Kasumi-1 (cell line): ENCODE measurements around the gene SMIM22.
A peak's percentile ranks its signal among the peaks of the same experiment; 100 is the strongest.

Experiments
- DNase-seq, 2 experiments: peaks; one replicate each; lab custom pipeline; 2025; lab: John Stamatoyannopoulos, UW

The SMIM22 gene

DNA sequence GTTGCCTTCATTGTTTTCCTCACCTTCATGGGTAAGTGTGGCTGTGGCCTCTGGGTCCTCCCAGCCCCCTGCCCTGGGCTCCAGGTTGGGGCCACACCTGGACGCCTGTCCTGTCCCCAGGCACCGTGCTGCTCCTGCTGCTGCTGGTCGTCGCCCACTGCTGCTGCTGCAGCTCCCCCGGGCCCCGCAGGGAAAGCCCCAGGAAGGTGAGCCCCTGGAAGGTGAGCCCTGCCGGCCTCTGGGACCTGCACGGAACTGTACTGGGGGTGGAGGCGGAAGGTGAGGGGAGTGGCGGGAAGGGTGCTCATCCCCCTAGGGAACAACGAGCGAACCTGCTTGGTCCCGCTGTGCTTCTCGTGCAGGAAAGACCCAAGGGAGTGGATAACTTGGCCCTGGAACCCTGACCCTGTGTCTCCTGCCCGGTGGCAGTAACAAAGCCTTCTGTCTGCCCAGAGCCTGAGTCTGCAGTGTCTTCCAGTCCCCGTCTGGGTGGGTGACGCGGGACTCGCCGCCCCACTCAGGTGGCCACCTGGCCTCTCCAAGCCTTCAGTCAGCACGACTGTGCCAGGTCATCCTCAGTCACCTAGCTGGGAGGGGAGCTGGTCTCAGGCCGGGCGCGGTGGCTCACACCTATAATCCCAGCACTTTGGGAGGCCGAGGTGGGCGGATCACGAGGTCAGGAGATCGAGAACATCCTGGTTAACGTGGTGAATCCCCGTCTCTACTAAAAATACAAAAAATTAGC, 831 bp downstream of the SMIM22 start:
- no peak for DNase-seq

DNA sequence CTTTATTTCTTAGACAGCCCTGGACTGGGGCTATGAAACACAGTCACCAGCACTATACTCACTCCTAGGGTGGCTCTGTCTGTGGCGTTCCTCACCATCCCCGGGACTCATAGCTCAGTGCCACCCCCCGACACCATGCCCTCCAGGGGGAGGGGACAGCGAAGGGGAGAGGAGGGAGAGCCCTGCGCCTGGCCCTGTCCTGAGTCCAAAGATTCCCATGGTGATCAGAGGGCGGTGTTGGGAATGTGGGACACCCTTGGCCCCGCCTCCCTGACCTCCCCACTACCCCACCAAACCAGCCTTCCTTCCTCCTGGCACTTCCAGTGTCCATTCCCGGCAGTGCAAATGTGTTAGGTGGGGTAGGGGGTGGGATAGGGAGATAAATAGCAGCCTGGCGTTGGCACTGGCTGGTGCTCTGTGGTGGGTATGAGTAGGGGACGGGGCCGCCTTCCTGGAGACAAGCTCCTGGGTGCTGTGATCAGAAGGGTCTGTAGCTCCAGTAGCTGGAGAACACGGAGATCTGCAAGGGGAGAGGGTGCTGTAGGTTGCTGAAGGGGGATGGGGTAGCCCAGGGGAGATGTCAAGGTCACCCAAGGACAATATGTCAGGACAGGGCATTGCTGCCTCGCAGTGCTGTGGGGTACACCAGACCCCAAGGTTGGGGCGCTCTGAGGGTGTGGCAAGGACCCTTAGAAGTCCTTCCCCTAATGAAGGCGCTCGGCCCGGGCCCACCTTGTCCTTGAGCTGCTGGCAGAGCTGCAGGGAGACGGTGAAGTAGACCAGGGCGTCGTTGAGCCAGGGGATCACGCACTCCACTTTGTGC, 2.0 kb downstream of the SMIM22 start:
- DNase-seq, result no peak

- DNase-seq, result no peak
These were observed 2.7 kb downstream of the SMIM22 start for GRCh38 chr16:4797805-4798252.

DNA sequence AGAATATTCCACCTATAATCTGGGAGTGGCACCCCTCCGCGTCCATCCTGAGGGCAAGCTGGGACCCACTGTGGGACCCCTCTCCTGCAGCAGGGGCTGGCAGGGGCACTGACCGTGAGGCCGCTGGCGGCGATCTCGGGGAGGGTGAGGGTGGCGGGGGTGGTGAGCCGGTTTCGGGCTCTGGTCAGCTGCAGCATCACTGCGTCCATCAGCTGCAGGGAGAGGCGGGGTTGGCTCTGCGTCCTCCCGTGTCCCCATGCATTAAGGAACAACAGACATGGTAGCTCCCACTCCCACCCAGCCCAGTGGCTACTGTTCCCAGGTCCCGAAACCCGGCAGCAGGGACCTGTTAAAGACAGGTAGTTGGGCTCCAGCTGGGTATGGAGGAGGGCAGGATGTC, 3.3 kb downstream of the SMIM22 start:
- no peak for DNase-seq

GRCh38 chr16:4799171-4799855, 4.1 kb downstream of the SMIM22 start:
- no peak for DNase-seq

- DNase-seq, result peak; percentile 57 to 62
These were observed 5.3 kb downstream of the SMIM22 start for GRCh38 chr16:4800290-4801041.

GRCh38 chr16:4801051-4801961, 6.1 kb downstream of the SMIM22 start:
- no peak for DNase-seq

DNA sequence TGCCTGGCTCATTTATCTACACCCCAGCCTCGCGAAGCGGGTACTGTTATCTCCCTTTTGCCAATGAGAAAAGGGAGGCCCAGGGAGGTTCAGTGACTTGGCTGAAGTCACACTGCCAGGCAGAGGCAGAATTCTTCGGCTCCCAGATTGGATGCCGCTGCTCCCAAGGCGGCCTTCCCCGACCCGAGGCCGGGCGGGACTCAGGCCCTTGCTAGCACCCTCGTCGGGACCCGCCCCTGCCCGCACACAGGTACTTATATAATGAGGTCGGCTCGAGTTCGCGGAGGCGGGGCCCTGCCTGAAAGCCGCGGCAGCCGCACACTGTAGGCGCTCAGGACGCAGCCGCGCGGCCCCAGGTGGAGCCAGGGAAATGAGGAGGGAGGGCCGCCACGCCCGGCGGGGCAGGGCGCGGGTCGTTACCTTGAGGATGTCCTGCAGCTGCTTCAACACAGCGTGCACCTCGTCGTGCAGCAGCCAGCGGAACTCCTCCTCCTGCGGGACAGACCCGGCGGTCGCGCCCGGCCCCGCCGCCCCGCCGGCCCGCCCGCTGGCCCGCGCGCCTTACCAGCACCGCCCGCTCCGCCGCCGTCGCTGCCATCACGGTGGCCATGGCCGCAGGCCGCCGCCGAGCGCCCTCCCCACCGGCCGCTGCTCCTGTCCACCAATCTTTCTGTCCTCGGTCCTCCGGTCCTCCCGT, 6.9 kb downstream of the SMIM22 start, which contains the start of gene ROGDI:
Gene ROGDI, minus strand, starts transcription at position 672 of the 697 bp plus-strand sequence. Its CDS starts 62 bp downstream, at position 610.
- peak; percentile 1 to 24 for DNase-seq

DNA sequence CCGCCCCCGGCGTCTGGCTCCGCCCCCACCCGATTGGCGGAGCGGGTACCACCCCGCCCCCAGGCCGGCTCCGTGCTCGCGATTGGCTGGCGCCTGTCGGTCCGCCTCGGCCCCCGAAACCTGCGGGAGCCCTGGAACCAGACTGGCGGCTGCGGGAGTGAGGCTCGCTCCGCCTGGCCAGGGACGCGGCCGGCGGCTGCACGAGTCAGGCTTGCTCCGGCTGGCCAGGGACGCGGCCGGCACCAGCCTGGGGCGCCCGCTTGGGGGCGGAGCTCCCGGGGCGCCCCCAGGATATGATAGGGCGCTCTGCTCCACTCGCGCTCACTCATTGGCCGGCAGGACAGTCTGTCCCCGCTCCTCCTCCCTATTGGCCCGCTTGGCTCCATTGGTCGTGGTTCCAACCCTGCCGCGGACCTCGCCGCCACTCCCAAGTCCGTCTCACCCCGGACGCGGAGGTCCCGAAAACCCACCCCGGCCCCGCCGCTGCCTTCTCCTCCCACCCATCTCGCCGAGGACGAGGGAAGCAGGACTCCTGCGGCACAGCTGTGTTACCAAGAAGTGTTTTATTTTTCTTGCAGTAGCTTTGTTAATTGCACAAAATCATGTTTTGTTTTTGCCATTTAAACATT, 7.6 kb downstream of the SMIM22 start:
- peak; percentile 65 to 71 for DNase-seq

DNA sequence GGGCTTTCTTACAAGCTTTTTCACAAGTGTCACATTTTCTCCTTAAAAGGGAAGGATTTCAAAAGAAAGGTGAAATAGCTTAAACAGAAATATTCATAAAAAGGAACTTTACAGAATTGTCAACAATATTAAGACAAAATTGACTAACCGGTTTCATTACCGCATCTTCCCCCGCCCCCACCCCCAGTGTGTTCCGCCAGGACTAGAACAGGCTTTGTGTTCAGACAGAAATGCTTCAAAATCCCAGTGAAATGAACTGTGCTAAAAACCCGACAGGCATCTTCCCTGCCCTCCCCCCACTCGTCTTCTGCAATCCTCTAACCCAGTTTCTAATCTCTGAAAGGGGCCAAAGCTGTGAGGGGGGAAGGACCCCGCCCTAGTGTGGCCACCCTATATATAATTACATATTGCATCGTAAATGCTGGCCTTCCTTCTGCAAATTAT, 8.3 kb downstream of the SMIM22 start:
- no peak for DNase-seq

DNA sequence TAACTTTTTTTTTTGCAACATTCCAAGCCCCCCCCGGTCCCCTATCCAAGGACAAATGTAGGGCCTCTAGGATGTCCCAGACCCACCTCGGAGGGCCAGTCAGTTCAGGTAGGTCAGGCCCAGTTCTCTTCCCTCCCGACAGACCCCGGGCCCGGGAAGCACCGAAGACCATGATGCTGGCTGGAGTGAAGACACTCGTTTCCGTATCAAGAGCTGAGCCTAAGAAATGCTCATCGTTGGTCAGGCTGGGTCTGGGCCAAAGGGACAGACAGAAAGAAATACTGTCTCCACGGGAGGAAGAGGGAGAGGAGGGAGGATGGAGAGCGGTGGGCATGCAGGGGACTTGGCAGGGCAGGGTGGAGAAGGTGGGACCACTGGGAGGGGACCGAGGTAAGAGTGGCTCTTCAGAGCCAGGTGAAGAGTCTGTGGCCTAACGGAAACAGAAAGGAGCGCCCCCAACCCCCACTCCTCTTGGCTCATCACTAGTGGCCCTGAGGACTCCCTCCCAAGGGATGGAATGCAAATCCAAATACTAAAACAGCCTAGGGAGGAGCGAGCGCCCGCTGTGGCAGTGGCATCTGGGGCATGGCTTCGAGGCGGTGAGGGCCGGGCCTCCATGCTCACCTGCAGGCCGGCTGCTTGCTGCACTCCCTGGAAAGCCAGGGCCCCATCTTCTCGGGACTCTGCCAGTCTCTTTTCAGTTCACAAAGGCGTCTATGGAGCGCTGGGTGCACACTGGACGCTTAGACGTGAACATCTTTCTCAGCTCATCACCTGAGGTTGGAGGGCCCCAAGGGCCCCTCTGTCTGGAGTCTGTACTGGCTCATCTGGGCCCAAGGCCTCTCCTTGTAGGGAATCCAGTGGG, 9.0 kb downstream of the SMIM22 start:
- DNase-seq, result no peak

GRCh38 chr16:4805231-4805630, 10.1 kb downstream of the SMIM22 start:
- DNase-seq, result no peak

- no peak for DNase-seq
These were observed 11.1 kb downstream of the SMIM22 start for GRCh38 chr16:4806280-4806679.

- DNase-seq, result no peak
These were observed 16.1 kb downstream of the SMIM22 start for GRCh38 chr16:4811242-4811641.

DNA sequence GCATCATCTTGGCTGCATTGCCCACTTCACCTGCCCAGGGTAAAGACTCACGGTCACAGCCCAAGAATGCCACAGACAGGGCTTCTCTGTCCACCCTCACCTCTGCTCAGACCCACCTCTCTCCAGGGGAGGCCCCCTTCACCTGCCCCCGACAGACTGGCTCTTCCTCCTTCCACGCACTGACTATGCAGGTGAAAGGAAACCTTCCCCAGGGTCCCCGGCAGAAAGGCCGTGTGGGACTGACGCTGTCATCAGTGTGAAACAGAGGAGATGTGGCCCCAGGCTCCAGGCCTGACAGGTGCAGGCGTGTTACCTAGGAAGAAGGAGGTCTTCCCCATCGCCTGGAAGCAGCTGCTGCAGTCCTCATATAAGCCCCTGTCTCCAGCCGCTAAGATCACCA, 16.6 kb downstream of the SMIM22 start:
- DNase-seq, result no peak

GRCh38 chr16:4813251-4814003, 18.3 kb downstream of the SMIM22 start:
- DNase-seq, result no peak

GRCh38 chr16:4814046-4814445, 18.9 kb downstream of the SMIM22 start:
- DNase-seq, result no peak
